DOHH2 (cell line): Measurements from ENCODE around the gene SPAG16.

ENCODE experiments used
- EZH2phosphoT487 ChIP-seq: fragments of 200-600 bp; sonication (generic); IDR thresholded peaks from 2 replicates; pipeline ENCODE4 v1.6.1; 2017; ENCODE audit warnings: borderline replicate concordance, mild to moderate bottlenecking, antibody characterized with exemption, low read length, moderate library complexity, mixed read lengths
- TF ChIP-seq, protein P1 (sequence below): fragments of 200-600 bp; sonication (generic); IDR thresholded peaks from one replicate; pipeline ENCODE4 v1.5.1; 2014; ENCODE audit warnings: antibody characterized with exemption, mild to moderate bottlenecking, low read depth, low read length; ENCODE audit not compliant: poor library complexity, severe bottlenecking

DNA sequence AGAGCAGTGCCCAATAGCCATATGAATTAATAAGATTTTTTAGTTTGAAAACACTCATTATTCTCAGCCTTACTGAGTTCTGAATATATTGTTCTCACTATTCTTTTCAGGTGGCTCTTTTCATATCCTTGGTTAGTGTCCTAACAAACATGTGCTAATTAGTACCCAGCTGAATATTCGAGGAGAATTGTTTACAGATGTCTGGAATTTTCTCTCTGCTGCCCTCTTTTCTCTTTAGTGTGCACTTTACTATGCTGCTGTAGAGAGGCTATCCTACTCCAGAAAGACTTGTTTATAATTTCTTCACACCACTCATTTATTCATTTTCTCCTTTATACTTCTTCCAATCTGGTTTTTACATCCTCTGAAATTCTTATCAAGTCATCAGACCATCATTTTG is 405.3 kb downstream of the SPAG16 start:
- no peak for TF ChIP-seq EZH2phosphoT487
- TF ChIP-seq, protein P1, sequence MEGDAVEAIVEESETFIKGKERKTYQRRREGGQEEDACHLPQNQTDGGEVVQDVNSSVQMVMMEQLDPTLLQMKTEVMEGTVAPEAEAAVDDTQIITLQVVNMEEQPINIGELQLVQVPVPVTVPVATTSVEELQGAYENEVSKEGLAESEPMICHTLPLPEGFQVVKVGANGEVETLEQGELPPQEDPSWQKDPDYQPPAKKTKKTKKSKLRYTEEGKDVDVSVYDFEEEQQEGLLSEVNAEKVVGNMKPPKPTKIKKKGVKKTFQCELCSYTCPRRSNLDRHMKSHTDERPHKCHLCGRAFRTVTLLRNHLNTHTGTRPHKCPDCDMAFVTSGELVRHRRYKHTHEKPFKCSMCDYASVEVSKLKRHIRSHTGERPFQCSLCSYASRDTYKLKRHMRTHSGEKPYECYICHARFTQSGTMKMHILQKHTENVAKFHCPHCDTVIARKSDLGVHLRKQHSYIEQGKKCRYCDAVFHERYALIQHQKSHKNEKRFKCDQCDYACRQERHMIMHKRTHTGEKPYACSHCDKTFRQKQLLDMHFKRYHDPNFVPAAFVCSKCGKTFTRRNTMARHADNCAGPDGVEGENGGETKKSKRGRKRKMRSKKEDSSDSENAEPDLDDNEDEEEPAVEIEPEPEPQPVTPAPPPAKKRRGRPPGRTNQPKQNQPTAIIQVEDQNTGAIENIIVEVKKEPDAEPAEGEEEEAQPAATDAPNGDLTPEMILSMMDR = no peak
